HG03571 (cell line): Measurements from ENCODE around the gene EMC9.
A peak's percentile ranks its signal among the peaks of the same experiment; 100 is the strongest.

Source experiments
- ATAC-seq: cut with Tn5 transposase; IDR thresholded peaks from one replicate; pipeline ENCODE4 v1.9.1; 2021; ENCODE audit not compliant: unreplicated experiment

EMC9 gene, protein sequence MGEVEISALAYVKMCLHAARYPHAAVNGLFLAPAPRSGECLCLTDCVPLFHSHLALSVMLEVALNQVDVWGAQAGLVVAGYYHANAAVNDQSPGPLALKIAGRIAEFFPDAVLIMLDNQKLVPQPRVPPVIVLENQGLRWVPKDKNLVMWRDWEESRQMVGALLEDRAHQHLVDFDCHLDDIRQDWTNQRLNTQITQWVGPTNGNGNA

DNA sequence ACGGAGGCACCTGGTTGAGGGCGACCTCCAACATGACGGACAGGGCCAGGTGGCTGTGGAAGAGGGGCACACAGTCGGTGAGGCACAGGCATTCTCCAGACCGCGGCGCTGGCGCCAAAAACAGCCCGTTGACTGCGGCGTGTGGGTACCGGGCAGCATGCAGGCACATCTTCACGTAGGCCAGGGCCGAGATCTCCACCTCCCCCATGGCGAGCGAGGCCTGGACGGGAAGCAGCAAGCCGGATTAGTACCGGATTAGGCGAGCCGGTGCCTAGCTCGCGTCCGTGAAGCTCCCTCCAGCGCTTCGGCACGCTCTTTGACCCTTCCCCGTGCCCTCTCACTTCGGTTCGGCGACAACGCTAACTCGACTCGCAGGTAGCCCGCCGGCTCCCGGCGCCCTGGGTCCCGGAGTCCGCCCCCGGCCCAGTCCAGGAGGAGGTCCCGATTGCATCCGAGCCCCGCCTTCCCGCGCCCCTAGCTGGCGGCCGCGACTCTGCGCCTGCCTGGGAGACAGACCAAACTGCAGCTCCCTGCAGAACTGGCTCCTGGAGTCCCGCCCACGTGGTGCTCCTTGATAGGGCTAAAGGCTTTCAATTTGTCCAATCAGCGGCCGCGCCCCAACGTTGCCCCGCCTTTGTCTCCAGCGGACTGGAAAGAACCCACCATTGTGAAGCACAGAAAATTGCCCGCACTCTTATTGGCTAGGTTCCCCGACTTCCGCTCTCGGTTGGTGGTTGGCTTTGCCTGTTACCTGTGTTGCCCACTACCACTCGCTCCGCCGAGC is at the start of gene EMC9:
Gene EMC9 (minus strand): TSS at position 495 of the 784 bp plus-strand sequence. CDS start 287 bp downstream, at position 208.
- peak; percentile 80 for ATAC-seq

DNA sequence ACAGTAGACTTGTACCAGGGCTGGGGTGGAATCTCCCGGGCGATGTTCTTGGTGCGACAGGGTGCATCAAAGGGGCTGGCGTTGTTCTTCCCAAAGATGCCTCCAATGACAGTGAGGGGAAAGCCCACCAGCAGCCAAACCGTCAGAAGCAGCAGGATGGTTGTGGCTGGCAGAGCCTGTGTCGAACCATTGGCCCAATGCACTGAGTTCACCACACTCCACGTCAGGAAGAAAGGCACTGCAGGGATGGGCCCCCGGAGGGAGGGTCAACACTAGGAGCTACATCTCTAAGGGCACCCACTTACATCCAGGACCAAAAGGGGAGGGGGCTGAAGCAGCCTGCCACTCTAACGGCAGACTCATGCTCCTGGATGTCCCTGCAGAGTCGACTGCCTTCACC is 49.0 kb upstream of the EMC9 start:
- no peak for ATAC-seq

DNA sequence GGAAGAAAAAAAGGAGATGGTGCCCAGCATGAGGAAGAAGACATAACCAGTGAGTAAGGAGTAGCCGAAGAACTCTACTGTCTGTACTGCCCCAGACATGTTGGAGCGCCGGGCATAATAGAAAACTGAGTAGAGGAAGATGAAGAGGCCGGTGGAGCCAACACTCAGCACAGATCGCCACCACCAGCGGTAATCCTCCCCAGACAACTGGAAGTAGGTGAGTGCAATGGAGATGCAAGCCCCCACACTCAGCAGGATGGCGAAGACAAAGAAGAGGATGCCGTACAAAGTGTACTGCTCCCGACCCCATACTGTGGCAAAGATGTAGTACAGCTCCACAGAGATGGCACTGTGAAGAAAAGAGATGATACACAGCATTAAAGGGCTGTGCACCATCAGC is 48.1 kb upstream of the EMC9 start:
- no peak for ATAC-seq

DNA sequence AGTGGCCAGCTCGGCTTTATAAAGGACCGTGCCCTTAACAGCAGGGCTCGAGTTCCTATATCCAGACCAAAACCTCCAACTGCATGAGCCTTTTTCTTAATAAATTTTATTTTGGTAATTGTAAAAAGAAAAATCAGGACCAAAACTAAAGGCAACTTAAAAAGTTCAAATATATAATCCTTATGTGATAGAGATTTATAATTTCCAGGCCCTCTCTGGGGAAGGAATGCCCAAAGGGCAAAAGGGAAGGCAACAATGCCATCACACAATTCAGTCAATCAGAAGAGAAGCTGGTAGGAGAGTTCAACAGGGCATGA is 47.6 kb upstream of the EMC9 start:
- ATAC-seq, result no peak

DNA sequence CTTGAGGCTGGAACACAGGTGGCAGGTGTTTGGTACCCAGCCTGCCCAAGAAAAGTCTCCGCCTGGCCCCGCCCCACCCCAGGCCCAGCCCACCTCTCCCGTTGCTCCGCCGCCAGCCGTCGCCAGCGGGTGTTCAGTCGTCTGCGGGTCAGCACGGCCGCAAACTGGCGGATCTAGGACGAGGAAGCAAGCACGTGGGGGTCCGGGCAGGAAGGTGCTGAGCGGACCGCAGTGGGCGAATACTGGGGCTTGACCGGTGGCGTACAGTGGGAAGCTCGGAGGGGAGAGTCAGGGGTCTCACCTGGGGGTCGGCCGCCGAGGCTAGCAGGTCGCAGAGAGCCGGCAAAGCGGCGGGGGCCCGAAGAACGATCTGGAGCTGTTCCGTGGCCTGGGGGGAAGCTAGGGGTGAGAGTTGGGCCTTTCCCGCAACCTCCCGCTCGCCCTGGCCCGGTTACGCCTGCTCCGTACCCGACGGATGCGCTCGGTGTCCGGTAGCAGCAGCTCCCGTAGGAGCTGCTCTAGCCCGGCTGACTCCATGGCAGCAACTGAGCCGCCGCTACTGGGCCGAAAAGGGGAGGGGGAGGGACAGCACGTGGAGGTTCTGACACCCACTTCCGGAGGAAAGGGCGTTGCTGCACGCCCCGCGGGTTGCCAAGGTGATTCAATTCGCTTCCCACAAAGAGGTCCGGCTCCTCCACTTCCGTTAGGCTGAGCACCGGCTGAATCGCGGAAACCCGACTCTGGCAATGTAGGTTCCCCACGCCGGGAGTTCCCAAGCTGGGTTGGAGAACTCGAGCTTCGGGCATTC is 47.1 kb upstream of the EMC9 start, which contains the start of gene IPO4:
Gene IPO4 (minus strand): TSS at position 566 of the 808 bp plus-strand sequence. CDS start 29 bp downstream, at position 537.
- peak; percentile 82 for ATAC-seq

DNA sequence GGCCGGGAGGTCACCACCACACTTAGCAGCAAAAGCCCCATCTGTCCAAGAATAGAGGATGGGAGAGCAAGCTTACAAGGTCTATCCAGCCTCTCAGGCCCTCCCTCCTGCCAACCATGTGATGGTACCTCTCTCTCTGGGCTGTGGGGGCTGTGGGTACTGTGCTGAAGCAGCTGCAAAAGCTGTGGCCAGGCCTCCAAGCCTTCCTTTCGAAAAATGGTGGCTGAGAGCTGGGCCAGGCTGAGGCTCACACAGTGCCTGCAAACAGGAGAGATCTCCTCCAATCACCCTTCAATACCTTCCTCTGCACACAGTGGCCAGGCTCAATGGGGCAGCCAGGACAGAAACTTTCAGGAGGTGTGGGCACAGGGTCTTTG is 46.1 kb upstream of the EMC9 start:
- no peak for ATAC-seq

DNA sequence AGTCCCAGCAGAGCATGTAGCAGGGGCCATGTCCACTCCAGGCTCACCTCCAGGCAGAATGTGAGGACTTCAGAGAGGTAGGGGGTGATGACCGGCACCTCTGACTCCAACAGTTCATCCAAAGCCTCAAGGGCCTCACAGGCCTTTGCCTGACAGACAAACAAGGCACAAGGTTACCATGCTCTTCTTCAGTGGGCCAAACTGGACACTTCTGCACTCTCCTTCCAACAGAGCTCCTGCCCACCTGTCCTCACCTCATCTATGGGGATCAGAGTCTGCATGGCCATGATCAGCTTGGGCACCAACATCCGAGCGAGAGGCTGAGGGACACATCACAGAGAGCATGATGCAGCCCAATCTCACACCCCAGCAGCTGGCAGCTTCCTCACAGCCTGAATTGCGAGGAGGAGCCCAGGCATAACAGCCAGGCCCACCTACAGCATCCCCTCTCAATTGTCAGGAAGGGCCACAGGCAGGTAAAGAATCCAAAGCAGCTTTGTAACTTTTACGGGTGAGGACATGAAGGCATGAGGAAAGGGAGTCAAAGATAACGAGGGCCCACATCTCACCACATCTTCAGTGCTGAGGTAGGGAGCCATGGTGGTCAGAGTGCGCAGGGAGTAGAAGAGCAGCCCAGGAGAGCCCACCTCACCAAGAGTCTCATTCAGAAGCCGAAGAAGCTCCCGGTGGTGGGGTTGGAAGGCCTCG is 45.6 kb upstream of the EMC9 start:
- ATAC-seq, result no peak

DNA sequence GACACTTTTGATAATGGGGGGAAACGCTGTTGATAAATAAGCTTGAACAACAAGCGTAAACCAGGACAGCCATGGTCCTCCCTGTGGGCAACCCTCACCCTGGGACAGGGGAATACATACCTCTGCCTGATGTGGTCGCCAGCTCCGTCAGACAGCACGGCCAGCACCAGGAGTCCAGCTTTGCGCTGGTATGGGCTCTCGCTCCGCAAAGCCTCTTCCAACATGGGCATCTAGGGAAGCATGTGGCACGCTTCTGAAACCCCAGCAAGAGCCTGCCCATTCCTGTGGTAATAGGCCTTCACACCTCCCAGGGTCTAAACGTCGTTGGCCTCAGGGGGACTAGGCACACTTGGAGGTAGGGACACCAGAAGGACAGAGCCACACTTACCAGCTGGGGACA is 44.4 kb upstream of the EMC9 start:
- ATAC-seq, result no peak

DNA sequence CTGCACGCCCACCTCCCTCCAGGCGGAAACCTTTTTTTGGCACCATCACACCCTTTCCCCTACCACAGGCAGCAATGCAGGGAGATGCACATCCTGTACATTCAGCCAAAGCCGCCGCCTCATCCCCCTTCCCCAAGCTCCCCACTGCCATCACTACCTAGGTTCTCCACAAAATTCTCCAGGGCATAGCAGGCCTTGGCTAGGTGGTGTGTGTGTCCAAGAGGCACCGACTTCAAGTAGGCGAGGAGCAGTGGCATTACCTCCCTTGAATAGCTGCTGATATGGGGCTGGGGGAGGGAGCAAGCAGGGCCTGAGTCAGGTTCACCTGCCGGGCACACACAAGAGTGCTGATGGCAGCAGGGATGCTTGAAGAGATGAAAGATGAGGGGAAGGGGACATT is 43.6 kb upstream of the EMC9 start:
- ATAC-seq, result no peak

DNA sequence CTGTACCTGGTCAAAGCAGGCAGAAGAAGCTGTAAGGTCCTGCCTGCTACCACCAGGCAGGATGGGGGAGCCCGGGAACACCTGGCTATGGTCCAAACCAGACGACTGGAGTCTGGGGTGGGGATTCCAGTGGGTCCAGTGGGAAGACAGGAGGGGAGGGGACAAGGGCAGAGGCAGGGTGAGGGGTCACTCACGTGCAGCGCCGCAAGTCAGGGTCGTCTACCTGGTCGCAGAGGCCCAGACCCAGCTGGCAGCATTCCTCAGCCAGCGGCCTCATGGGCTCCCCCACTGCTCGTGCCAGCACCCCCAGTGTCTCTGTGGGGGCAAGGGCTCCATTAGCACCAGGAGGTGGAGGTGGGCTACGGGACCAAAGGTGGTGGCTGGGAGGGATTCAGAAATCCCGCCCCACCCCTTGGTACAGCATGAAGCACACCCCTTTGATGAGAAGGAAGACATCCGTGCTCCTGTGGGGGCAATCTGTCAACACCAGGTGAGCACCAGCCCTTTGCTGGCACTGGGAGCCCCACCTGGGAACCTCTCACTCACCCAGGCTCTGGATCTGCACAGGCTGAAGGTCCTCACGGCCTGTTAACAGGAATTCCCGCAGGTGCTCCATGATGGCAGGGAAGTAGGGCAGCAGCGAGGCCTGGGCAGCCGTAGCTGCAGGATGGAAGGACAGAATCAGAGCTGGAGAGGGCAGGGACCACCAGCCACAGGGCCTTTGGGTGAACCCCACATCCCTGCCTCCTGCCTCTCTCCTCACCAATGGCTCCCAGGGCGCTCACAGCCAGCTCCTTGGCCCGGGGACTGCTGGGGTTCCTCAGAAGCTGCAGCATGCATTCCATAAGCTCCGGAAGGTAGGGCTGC is 42.9 kb upstream of the EMC9 start:
- no peak for ATAC-seq

DNA sequence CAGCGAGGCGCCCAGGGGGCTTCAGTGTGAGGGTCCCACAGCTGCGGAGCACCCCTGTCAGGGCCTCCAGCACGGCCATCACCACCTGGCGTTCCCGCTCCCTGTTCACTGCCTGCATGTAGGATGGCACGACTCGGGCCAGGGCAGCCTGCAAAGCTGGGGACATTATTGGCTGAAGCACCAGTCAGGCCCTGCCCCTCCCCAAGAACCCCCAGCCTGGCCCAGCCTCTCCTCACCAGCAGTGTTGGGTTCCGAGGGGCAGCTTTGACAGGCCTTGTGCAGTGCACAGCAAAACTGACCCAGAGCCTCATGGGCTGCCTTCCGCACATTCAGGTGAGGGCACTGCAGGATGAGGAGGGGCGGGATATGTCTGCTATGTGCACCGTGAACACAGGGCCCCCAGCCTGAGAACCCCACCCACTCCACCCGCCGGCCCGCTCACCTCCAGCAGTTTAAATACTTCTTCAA is 41.7 kb upstream of the EMC9 start:
- ATAC-seq, result no peak

DNA sequence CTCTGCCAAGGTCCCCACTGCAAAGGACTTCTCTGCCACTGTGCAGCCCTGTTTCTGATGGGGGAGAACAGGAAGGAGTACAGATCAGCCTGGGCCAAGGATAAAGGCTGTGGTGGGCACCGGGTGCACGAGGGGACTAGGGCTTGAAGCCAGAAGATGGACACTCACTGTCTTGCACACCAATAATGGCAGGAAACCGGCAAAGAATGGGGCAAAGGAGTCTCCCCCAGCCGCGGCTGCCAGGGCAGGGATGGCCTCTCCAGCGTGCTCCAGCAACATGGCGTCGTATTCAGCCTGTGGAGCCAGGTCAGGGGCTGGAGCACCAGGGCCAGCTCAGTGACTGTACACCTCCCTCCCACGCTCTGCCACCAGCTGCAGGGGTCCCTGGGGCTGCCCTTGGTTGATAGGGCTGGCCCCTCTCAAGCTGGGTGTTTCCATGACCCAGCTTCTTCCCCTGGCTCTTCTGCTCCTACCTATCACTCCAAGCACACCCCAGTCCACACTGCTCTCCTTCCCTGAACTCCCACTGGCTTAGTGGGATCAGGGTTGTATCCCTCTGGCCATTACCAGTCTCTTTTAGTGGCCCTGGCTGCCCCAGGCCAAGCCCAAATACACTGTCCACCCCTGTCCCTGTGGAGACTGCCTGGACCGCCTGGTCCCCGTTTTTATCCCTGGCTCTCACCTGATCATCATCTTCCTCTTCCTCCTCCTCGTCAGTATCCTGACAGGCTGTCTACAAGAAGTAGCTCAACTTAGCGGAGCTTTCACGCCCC is 40.9 kb upstream of the EMC9 start:
- ATAC-seq, result no peak

DNA sequence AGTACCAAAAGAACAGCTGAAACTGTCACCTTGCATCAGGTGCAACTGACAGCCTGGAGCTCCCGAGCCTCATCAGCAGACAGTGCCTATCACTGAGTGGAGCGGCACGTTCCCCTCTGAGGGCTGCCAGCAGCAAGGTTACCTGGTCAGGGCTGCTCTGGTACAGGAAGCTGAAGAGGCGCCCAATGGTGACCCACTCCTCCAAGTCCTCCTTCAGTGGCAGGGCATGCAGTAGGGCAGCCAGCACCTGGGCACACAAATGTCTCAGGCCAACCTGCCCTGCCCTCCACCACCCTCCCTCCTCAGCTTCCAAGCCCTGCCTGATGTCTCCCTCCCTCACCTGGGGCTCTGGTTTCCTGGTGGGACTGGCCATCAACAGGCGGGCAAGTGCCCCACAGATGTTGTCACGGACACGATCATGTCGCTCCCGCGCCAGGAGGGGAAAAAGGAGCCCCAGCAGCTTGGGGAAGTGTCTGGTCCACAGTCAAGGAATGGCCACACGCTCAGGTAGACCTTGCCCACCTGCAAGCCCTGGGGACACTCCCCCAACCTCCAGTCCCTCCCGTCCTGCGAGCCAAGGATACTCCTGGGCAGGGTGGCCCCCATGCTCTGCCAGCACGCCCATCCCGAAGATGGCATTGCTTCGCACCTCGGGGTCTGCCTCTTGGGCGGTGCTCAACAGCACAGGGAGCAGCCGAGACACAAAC is 40.1 kb upstream of the EMC9 start:
- ATAC-seq, result no peak

DNA sequence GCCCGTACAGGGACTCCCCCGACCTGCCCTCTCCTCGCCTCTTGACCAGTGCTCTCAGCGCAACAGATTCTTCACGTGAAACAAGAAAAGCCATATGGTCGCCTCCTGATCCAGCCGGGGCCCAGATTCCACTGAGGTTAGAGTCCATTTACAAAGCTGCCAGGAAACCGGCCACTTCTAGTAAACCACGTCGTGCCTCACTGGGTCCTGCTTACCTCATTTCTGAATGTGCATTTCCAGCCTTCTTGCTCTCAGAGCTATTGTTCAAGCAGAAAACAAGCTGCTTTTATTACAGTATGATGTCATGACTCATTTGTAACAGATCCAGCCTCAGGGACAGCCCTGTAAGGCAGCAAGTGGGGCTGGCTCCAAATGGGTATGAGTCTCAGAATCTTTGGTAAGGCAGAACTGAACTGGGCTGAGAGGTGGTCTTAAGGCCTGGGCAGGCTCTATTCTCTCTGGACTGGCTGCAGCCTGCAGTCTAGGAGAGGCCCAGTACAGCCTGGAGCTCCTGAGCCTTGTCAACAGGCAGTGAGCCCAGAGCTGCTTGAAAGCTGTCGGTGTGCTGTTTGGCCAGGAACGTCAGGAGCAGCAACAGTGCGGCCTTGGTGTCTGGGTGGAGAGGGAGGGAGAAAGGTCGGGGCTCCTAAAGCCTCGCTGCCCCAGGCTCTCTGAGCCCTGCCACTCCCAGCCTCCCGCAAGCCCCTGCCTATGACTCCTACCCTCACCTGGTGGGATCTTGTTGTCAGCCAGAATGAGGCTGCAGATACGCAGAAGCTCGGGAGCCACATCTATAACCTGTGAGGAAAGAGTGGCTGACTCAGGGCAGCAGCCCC is 38.8 kb upstream of the EMC9 start:
- ATAC-seq, result no peak

DNA sequence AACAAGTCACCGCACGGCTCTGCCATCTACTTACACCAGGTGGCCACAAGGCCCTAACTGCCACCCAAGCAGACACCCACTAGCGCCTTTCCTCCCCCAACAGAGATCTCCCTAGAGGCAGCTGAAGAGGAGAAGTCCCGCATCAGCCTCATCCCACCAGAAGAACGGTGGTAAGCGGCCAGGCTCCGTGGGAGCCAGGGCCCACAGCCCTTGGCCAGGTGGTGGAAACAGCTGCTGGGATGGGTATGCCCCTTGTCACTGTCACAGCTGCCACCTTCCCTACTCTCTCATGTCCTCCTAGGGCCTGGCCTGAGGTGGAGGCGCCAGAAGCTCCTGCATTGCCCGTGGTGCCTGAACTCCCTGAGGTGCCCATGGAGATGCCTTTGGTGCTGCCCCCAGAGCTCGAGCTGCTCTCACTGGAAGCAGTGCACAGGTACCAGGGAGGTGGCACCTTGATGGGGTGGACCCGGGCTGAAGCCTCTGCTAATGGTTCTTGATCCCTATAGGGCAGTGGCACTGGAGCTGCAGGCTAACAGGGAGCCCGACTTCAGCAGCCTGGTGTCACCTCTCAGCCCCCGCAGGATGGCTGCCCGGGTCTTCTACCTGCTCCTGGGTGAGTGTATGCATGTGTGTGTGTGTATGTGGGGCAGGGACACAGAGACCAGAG is 38.0 kb upstream of the EMC9 start:
- no peak for ATAC-seq

DNA sequence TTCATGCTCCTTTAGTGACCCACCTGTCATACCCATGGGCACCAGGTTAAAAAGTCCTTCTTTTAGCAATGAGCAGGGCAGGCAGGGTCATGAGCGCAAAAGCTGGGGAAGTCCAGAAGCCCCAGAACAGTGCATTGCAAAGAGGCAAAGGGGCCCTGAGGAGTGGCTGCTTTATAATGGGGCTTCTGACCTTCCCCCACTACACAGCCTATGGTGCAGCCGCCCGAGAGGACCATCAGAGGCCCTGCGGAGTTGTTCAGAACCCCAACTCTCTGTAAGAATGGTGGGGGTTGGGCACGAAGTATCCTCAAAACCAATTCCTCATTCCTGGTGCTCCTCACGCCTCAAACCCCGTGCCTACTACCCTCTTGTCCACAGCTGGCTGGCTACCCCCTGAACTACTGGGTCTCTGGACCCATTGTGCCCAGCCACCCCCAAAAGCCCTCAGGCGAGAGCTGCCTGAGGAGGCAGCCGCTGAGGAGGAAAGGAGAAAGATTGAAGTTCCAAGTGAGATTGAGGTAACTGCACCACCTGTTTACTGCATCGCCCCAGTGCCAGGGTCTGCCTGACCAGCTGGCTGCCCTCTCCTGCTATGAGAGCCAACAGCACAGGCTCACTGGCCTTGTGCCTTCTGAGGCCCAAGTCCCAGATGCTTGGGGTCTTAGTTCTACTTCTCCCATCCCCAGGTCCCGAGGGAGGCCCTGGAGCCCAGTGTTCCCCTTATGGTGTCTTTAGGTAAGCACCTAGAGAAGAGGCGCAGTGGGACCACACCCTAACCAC is 37.2 kb upstream of the EMC9 start:
- ATAC-seq, result no peak

DNA sequence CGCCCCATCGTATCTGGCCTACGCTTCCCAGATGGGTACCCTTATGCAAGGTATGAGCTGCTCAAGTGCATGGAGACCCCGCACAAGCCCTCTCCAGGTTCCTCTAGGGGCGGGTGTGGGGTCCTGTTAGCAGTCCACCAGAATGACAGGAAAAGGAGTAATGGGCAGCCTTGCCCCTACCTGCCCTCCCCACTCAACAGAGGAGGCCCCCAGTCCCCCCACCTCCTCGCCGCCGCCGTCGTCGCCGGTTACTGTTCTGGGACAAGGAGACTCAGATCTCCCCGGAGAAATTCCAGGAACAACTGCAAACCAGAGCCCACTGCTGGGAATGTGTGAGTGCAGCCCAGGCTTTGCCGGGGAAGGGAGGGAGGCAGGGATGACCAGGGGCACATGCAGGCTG is 36.5 kb upstream of the EMC9 start:
- no peak for ATAC-seq
